Lower leg skin (tissue), 3 donors: Measurements from ENCODE around the gene MYL5.

Source experiments
- CTCF ChIP-seq, 3 donors: fragments of 450-650 bp; IDR thresholded peaks; one replicate each; pipeline ENCODE4 v1.5.1; 2016; ENCODE audit warnings: antibody characterized with exemption in 3 of 3, mild to moderate bottlenecking in 3 of 3, moderate library complexity in 2 of 3
- POLR2A ChIP-seq, 2 donors: fragments of 450-650 bp; IDR thresholded peaks; one replicate each; pipeline ENCODE4 v1.6.1; 2016 to 2017; ENCODE audit warnings: antibody characterized with exemption in 2 of 2, mild to moderate bottlenecking in 1 of 2, moderate library complexity in 1 of 2

GRCh38 chr4:630656-631055 is 43.7 kb upstream of the MYL5 start:
- TF ChIP-seq POLR2A (IDR thresholded peaks at IDR 0.05) (no peak), CTCF (IDR thresholded peaks at IDR 0.05) (no peak)
